ENCODE data around the gene PRPF8. TPM values are rescaled to one million over a fixed set of nuclear protein-coding genes. Genes with fewer than 3 reads are reported as not detected.
"Not testable (repeated sequence)": the region's sequence is repeated elsewhere in the genome, so short reads cannot be mapped to it uniquely, and the experiment has no call there.

The PRPF8 gene
- total and polyA plus RNA-seq, 2 experiments from 2014 or later, result 178 to 246 TPM

GRCh38 chr17:1703063-1703462, 18.4 kb upstream of the PRPF8 start (continued):
- TF ChIP-seq ZNF462 (CRISPR knock-in tag; IDR thresholded peaks at IDR 0.05) (no peak), ZNF114 (CRISPR knock-in tag; IDR thresholded peaks at IDR 0.05) (no peak), EZH2phosphoT487 (IDR thresholded peaks at IDR 0.05; ENCODE audit: unreplicated experiment) (no peak), JUNB (IDR thresholded peaks at IDR 0.05; ENCODE audit: unreplicated experiment) (no peak), CTCF (conservative IDR thresholded peaks at IDR 0.05; ENCODE audit: low read depth in 2 of 2) (no peak), NANOG (IDR thresholded peaks at IDR 0.05; ENCODE audit: borderline replicate concordance) (no peak), ZNF331 (CRISPR knock-in tag; IDR thresholded peaks at IDR 0.05; ENCODE audit: low read depth) (no peak), REST (IDR thresholded peaks at IDR 0.05; ENCODE audit: unreplicated experiment) (no peak), STAT1 (IDR thresholded peaks at IDR 0.05; ENCODE audit: unreplicated experiment) (no peak), POLR2AphosphoS5 (IDR thresholded peaks at IDR 0.05; ENCODE audit: low read depth) (no peak)

GRCh38 chr17:1699891-1700290, 15.2 kb upstream of the PRPF8 start:
- H3K36me3 Mint-ChIP-seq (ENCODE audit: low read depth); H4K20me1 ChIP-seq (replicated peaks; ENCODE audit: insufficient read depth); H3K27ac ChIP-seq (ENCODE audit: low read depth); H3K27me3 Mint-ChIP-seq (ENCODE audit: insufficient read depth, low read depth, poor library complexity); H3K4me1 Mint-ChIP-seq; H3K9me2 ChIP-seq (ENCODE audit: insufficient read depth); H3K4me3 ChIP-seq; DNase-seq (ENCODE audit: low spot score); H3K27me3 ChIP-seq (ENCODE audit: insufficient read depth); H3K36me3 ChIP-seq (ENCODE audit: insufficient read depth); H3K27ac Mint-ChIP-seq; ATAC-seq; H3K4me1 ChIP-seq (ENCODE audit: insufficient read depth); H2AFZ ChIP-seq; H3K4me2 ChIP-seq; H3K79me2 ChIP-seq (replicated peaks; ENCODE audit: insufficient read depth); H3F3A ChIP-seq (replicated peaks; ENCODE audit: low read depth); H3K9me3 Mint-ChIP-seq; H3K4me3 Mint-ChIP-seq: not testable (repeated sequence)
